Fibroblast of skin of right biceps (primary cell): ENCODE measurements around the gene TIAM1.

Experiments
- DNase-seq: peaks from one replicate; pipeline ENCODE4 v3.0.0-alpha.2; 2013

TIAM1 gene

DNA sequence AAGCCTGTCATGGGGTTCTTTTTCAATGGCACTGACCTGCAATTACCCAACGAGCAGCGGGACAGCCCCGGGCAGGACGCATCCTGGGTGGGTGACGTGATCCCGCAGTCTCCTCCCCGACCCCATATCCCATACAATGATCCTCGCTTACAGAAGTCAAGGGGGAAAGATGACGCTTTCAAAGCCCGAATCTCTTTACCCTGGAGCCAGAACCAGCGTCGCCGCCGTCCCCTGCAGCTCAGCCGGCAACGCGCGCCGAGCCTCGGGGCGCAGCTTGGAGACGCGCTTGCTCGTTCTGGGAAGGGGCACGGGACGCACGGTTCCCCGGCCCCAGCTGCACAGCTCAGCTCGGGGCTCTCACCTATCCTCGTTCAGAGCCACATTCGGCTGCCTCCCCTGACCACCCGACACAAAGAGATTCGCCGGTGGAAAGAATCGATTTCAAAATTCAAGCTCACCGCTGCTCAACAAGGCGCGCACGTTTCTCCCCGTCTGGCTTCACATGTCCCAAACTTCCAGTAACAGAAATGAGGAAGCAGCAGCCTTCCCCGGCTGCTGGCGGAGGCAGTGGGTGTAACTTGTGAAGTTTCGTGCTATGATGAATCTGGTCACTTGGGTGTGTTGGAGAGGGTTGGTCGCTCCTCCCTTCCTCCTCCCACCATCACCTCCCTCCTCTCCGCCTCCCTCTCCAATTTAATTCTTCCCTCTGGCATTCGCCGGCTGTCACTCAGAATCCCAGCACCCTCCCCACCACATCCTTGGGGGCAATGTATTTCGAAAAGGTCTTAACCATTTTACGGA lies at the start of gene TIAM1:
TIAM1 (minus strand) TSS at position 582 of the 801 bp plus-strand sequence. CDS start 77,289 bp downstream, outside the sequence.
- DNase-seq: peak; percentile 81

- DNase-seq: no peak
Observed at GRCh38 chr21:31387560-31388186, 43.6 kb upstream of the TIAM1 start.

- no peak for DNase-seq
Observed at GRCh38 chr21:31386006-31386405, 41.9 kb upstream of the TIAM1 start.

DNA sequence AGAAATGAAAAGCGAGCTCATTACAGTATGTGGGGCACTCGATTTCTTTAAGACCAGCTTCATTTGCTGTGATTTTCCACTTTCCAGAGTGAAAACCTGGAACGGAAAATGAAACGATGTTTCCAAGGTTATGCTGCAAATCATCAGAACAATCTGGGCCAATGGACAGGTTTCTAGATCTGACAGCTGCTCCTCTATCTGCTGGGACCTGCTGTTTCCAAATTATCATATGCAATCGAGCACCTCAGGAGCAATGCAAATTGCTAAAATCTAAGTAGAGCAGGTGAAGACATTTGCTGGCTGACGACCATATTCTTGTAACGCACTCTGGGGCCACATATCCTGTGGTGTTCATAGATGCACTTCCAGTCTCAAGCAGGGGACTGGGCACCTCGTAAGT lies 39.7 kb upstream of the TIAM1 start:
- no peak for DNase-seq

- DNase-seq: no peak
Observed at GRCh38 chr21:31382060-31382459, 38.0 kb upstream of the TIAM1 start.

DNA sequence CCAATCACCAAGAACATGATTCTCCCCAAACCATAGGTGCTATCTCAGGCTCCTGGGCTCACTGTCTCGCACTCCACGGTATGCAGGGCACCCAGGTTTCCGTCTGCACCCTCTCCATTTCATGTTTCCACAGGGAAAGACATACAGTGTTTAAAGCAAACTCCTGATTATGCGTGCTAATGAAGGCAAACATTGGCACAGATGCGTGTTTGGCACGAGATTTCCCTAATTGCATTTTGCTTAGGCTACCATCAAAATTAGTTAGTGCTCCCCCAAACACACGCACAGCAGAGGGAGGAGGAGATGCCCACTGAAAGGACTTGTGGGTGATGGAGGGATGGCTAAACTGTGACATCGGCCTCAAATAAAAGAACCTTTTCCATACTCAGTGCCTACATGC lies 32.2 kb upstream of the TIAM1 start:
- DNase-seq: no peak

GRCh38 chr21:31374395-31374794 lies 30.3 kb upstream of the TIAM1 start:
- no peak for DNase-seq

GRCh38 chr21:31372471-31372765 lies 28.4 kb upstream of the TIAM1 start:
- no peak for DNase-seq

GRCh38 chr21:31371715-31372470 lies 27.8 kb upstream of the TIAM1 start:
- no peak for DNase-seq

DNA sequence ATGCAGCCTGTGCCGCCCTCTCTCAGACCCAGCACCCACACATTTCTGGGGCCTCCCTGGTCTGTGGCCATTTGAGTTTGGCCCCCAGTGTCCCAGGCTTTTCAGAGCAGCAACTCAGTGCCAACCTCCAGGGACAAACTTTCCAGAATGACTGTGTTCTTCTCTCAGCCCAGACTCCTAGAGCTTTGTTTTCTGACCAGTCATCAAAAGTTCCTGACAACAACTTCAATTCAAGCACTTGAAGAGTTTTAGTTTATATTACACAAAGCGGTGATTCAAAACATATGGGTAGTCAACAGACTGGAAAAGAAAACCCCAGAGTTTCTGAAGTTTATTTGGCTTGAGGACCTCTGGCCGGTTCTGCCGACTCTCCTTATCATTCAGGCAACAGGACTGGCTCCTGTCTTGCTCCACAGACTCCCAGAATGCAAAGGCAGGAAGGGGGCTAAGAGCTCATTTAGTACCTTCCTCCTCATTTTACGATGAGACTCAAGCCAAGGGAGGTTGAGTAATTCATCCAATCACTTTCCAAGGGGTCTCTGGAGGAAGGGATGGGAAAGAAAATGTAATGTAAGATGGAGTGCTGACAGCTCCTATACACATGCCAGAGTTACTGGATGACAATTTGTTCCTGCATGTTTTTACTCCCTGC lies 27.0 kb upstream of the TIAM1 start:
- peak; percentile 23 for DNase-seq

DNA sequence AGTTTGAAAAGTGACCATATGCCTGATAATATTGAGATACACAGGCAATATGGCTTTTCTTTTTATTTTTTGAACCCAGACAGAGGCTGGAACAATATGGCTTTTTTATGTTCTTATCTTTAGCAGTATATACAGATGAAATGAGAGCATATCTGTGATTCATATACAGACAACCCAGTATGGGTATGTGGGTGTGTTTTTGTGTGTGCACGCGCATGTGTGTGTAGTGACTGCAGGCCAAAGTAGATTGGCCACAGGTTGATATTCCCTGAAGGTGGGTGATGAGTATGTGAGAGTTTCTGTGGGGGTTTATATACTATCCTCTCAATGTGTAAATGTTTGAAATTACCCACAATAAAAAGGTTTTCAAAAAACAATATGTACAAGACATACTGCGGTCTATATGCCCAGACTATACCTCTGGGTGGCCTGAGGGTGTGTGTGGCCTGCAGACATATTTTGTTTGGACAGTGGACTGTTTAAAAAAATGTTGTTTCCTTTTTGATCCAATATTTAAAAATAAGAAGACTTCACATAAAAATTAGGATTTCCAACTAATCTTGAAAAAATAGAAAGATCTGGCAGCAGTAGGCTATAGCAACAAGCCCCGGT lies 26.3 kb upstream of the TIAM1 start:
- no peak for DNase-seq

GRCh38 chr21:31368361-31368760 lies 24.3 kb upstream of the TIAM1 start:
- no peak for DNase-seq

GRCh38 chr21:31367801-31368200 lies 23.7 kb upstream of the TIAM1 start:
- no peak for DNase-seq

- DNase-seq: peak; percentile 94
Observed at GRCh38 chr21:31366825-31367224, 22.8 kb upstream of the TIAM1 start.

DNA sequence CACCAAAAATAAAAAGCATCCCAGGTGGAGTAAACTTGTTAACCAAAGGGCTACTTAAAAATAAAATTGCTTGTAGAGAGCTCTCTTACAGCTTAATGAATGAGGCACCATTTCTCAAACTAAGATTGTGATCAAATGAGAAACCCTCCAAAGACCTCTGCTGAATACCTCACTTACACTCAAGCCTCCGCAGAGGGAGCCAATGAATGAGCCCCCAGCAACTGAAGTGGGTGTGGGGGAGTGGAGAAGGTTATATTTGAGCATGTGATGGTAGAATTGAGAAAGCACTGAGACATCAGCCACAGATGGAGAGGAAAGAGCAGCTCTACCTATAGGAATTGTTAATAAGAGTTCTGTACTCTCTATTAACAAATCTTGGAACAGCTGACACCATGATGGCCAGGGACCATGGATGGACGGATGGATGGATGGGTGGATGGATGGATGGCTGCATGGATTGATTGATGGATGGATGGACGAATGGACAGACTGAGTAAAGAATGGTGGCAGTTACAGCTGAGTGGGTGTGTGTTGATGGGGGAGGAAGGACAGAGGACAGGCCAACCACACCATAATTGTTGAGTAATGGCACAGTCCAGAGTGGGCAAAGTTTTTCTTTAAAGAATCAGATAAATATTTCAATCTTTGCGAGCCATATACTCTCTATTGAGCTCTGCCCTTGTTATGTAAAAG lies 20.3 kb upstream of the TIAM1 start:
- DNase-seq: no peak

DNA sequence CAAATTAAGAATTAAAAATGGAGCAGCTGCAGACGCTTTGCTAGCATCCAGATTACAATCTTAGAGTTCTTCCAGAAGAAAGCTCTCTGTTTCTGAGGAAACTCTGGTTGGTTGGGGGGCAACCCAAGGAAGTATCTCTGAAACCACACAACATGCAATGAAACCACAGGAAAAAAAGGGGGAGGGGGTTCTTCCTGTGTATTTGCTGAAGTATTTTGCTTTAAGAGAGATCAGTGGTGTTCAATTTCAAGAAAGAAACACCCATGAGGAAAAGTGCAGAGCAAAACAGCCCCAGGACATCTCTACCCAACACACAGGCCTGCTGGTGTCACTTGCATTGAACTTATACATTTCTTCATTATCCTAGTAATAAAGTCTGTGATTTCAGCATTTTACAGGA lies 19.7 kb upstream of the TIAM1 start:
- DNase-seq: peak; percentile 49

- no peak for DNase-seq
Observed at GRCh38 chr21:31360717-31361116, 16.7 kb upstream of the TIAM1 start.

- no peak for DNase-seq
Observed at GRCh38 chr21:31358158-31358557, 14.1 kb upstream of the TIAM1 start.

- DNase-seq: no peak
Observed at GRCh38 chr21:31356440-31356839, 12.4 kb upstream of the TIAM1 start.

DNA sequence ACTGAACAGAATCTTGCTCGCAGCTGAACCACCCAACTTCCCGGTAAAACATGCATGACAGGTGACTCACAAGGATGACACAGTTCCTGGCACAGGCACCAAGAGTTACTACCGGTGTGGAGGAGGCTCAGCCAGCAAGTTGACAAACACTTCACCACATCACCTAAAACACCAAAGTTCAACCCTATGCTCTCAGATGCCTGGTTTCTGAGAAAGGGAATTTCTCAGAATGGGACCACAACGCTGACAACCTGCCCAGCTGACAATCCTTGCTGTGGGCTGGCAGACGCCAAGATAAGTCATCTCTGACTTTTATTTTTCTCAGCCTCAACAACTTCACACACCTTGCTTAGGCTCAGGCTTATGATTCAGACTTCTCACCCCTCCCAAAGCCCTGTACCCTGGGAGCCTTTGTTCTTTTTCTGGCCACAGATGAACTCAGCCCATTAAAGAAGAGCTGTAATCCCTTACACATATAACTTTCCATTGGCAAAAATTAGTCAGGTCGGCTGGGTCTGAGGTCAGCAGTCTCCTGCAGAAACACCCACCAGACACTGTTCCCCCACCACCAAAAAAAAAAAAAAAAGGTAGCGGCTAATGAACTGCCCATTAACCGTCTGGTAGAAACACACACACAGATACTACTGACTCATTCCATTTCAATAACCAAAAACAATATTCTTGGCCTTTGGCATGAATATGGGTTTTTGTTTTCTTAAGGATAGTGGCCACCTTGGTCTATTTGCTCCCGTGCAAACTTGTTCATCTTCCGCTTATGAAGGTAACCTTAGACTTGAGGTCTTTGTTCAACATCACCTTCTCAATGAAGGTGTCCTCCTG lies 10.8 kb upstream of the TIAM1 start:
- DNase-seq: peak; percentile 89

DNA sequence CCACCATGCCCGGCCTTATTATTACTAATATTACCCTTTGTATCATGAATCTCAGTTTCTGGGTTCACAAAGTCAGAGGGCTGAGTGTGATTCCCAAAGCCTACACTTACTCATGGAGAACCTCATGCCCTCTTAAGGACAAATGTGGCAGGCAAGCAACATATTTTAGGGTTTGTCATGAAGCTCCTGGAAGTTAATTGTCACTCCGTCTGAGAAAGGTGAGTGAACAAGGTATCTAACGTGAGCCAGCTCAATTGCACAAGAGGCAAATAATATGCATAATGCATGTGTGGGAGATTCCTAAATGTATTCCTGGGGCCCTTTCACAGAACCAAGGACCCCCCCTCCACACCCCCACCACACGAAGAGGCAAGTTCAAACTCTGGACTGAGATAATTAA lies 10.1 kb upstream of the TIAM1 start:
- DNase-seq: no peak
